HuH-7 (cell line): ENCODE data around the gene ZNF236.

ENCODE experiments used
- DNase-seq: peaks from one replicate; pipeline ENCODE4 v3.0.0; 2011; ENCODE audit warnings: low spot score

The ZNF236 gene

GRCh38 chr18:76972846-76973519 is 150.6 kb downstream of the ZNF236 start:
- no peak for DNase-seq

GRCh38 chr18:76973520-76974266 is 151.3 kb downstream of the ZNF236 start:
- DNase-seq: no peak

- DNase-seq: no peak
Observed at GRCh38 chr18:76974386-76974785, 152.0 kb downstream of the ZNF236 start.

- DNase-seq: no peak
Observed at GRCh38 chr18:76975577-76976110, 153.3 kb downstream of the ZNF236 start.

GRCh38 chr18:76977108-76977621 is 154.8 kb downstream of the ZNF236 start:
- DNase-seq: no peak

GRCh38 chr18:76977684-76978232 is 155.4 kb downstream of the ZNF236 start:
- no peak for DNase-seq

GRCh38 chr18:76978616-76979015 is 156.3 kb downstream of the ZNF236 start:
- DNase-seq: no peak

- DNase-seq: no peak
Observed at GRCh38 chr18:76979111-76979751, 156.9 kb downstream of the ZNF236 start.

- no peak for DNase-seq
Observed at GRCh38 chr18:76979906-76980305, 157.5 kb downstream of the ZNF236 start.

GRCh38 chr18:76980663-76981395 is 158.5 kb downstream of the ZNF236 start:
- DNase-seq: no peak

- no peak for DNase-seq
Observed at GRCh38 chr18:76981396-76981968, 159.1 kb downstream of the ZNF236 start.

- DNase-seq: no peak
Observed at GRCh38 chr18:76982038-76982437, 159.7 kb downstream of the ZNF236 start.

- peak; percentile 84 for DNase-seq
Observed at GRCh38 chr18:76982841-76983583, 160.7 kb downstream of the ZNF236 start.

- DNase-seq: no peak
Observed at GRCh38 chr18:76983613-76984051, 161.3 kb downstream of the ZNF236 start.

GRCh38 chr18:76984193-76985155 is 162.1 kb downstream of the ZNF236 start:
- no peak for DNase-seq

- no peak for DNase-seq
Observed at GRCh38 chr18:76985156-76985950, 163.0 kb downstream of the ZNF236 start.

- DNase-seq: no peak
Observed at GRCh38 chr18:76985951-76986236, 163.5 kb downstream of the ZNF236 start.

- DNase-seq: no peak
Observed at GRCh38 chr18:76986406-76986805, 164.0 kb downstream of the ZNF236 start.
